Activated CD8-positive, alpha-beta memory T cell treated with anti-CD3 and anti-CD28 coated beads for 36 hours (primary cell): ENCODE measurements around the gene SAMD7. TPM values are rescaled to one million over a fixed set of nuclear protein-coding genes. Genes with fewer than 3 reads are reported as not detected.

ENCODE experiments used
- CTCF ChIA-PET: fragments of 350-600 bp; sonication (Branson Sonifier 250); formaldehyde crosslinking; loops from one replicate; lab custom pipeline; 2021; ENCODE audit warnings: antibody characterized with exemption; lab: Charles Lee
- POLR2A ChIA-PET: fragments of 350-600 bp; sonication (Branson Sonifier 250); formaldehyde crosslinking; loops from one replicate; lab custom pipeline; 2021; ENCODE audit warnings: antibody characterized with exemption; lab: Charles Lee
- total RNA-seq, 2 experiments: library from RNA; stranded (reverse); gene quantifications; one replicate each; pipeline ENCODE4 v1.2.3, GENCODE V29; 2021

The SAMD7 gene
- total RNA-seq, 2 experiments from 2014 or later = not detected

GRCh38 chr3:169905404-169905803 lies 6.0 kb upstream of the SAMD7 start:
- CTCF ChIA-PET = no interaction called here

GRCh38 chr3:169907476-169907875 lies 3.9 kb upstream of the SAMD7 start:
- ChIA-PET POLR2A (no interaction called here), CTCF (no interaction called here)

More at GRCh38 chr3:169905404-169905803, 6.0 kb upstream of the SAMD7 start:
- POLR2A ChIA-PET = no interaction called here

GRCh38 chr3:169907944-169908343 lies 3.4 kb upstream of the SAMD7 start:
- ChIA-PET CTCF (no interaction called here), POLR2A (no interaction called here)

- POLR2A ChIA-PET = no interaction called here
- CTCF ChIA-PET = no interaction called here
These were observed 2.0 kb downstream of the SAMD7 start for GRCh38 chr3:169913323-169913722.

GRCh38 chr3:169914321-169914720 lies 2.9 kb downstream of the SAMD7 start:
- ChIA-PET CTCF (no interaction called here), POLR2A (no interaction called here)

- ChIA-PET CTCF (no interaction called here), POLR2A (no interaction called here)
These were observed 11.8 kb downstream of the SAMD7 start for GRCh38 chr3:169923189-169923588.

GRCh38 chr3:169923831-169924230 lies 12.5 kb downstream of the SAMD7 start:
- POLR2A ChIA-PET = no interaction called here

GRCh38 chr3:169929830-169930519 lies 18.6 kb downstream of the SAMD7 start:
- CTCF ChIA-PET = interaction anchor here (0.7 kb wide), 1 partner anchor 204 kb away, joined by 3 read pairs; no protein-coding TSS in a partner anchor
- POLR2A ChIA-PET = no interaction called here

More at GRCh38 chr3:169923831-169924230, 12.5 kb downstream of the SAMD7 start:
- CTCF ChIA-PET = no interaction called here

- ChIA-PET POLR2A (no interaction called here), CTCF (no interaction called here)
These were observed 19.5 kb downstream of the SAMD7 start for GRCh38 chr3:169930843-169931242.

- POLR2A ChIA-PET = no interaction called here
These were observed 20.6 kb downstream of the SAMD7 start for GRCh38 chr3:169931747-169932520.

GRCh38 chr3:169939320-169939719 lies 27.9 kb downstream of the SAMD7 start:
- POLR2A ChIA-PET = interaction anchor here (0.7 kb wide), 1 partner anchor 176 kb away, joined by 4 read pairs; no protein-coding TSS in a partner anchor

More at GRCh38 chr3:169931747-169932520, 20.6 kb downstream of the SAMD7 start:
- CTCF ChIA-PET = no interaction called here

GRCh38 chr3:169939751-169940150 lies 28.4 kb downstream of the SAMD7 start:
- POLR2A ChIA-PET = interaction anchor here (0.7 kb wide), 1 partner anchor 176 kb away, joined by 4 read pairs; no protein-coding TSS in a partner anchor

More at GRCh38 chr3:169939320-169939719, 27.9 kb downstream of the SAMD7 start:
- CTCF ChIA-PET = no interaction called here

GRCh38 chr3:169940470-169941181 lies 29.3 kb downstream of the SAMD7 start:
- ChIA-PET POLR2A (no interaction called here), CTCF (no interaction called here)

More at GRCh38 chr3:169939751-169940150, 28.4 kb downstream of the SAMD7 start:
- CTCF ChIA-PET = no interaction called here

GRCh38 chr3:169945313-169945712 lies 33.9 kb downstream of the SAMD7 start:
- CTCF ChIA-PET = no interaction called here
- POLR2A ChIA-PET = no interaction called here

- ChIA-PET POLR2A (no interaction called here), CTCF (interaction anchor here (0.7 kb wide), 1 partner anchor 172 kb away, joined by 3 read pairs; no protein-coding TSS in a partner anchor)
These were observed 35.0 kb downstream of the SAMD7 start for GRCh38 chr3:169946336-169946735.

- CTCF ChIA-PET = no interaction called here
These were observed 37.4 kb downstream of the SAMD7 start for GRCh38 chr3:169948559-169949448.

GRCh38 chr3:169952045-169952444 lies 40.7 kb downstream of the SAMD7 start:
- ChIA-PET POLR2A (no interaction called here), CTCF (no interaction called here)

More at GRCh38 chr3:169948559-169949448, 37.4 kb downstream of the SAMD7 start:
- POLR2A ChIA-PET = no interaction called here

- POLR2A ChIA-PET = no interaction called here
- CTCF ChIA-PET = interaction anchor here (1.0 kb wide), 1 partner anchor 13 kb away, joined by 3 read pairs; the partner anchor contains the start of gene SEC62
These were observed 42.2 kb downstream of the SAMD7 start for GRCh38 chr3:169953462-169954141.
